Measurements from ENCODE around the gene GYPE.
"Not testable (repeated sequence)": the region's sequence is repeated elsewhere in the genome, so short reads cannot be mapped to it uniquely, and the experiment has no call there.

GRCh38 chr4:143829239-143829620 lies 76.1 kb downstream of the GYPE start:
- not testable (repeated sequence) for TF ChIP-seq CTCF, POLR2A (IDR thresholded peaks at IDR 0.05)

Data from body of pancreas (tissue), 4 donors.